Measurements from ENCODE around the gene SLX4.
"Not testable (repeated sequence)": the region's sequence is repeated elsewhere in the genome, so short reads cannot be mapped to it uniquely, and the experiment has no call there.

SLX4 gene, protein sequence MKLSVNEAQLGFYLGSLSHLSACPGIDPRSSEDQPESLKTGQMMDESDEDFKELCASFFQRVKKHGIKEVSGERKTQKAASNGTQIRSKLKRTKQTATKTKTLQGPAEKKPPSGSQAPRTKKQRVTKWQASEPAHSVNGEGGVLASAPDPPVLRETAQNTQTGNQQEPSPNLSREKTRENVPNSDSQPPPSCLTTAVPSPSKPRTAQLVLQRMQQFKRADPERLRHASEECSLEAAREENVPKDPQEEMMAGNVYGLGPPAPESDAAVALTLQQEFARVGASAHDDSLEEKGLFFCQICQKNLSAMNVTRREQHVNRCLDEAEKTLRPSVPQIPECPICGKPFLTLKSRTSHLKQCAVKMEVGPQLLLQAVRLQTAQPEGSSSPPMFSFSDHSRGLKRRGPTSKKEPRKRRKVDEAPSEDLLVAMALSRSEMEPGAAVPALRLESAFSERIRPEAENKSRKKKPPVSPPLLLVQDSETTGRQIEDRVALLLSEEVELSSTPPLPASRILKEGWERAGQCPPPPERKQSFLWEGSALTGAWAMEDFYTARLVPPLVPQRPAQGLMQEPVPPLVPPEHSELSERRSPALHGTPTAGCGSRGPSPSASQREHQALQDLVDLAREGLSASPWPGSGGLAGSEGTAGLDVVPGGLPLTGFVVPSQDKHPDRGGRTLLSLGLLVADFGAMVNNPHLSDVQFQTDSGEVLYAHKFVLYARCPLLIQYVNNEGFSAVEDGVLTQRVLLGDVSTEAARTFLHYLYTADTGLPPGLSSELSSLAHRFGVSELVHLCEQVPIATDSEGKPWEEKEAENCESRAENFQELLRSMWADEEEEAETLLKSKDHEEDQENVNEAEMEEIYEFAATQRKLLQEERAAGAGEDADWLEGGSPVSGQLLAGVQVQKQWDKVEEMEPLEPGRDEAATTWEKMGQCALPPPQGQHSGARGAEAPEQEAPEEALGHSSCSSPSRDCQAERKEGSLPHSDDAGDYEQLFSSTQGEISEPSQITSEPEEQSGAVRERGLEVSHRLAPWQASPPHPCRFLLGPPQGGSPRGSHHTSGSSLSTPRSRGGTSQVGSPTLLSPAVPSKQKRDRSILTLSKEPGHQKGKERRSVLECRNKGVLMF (N-terminal part only)

DNA sequence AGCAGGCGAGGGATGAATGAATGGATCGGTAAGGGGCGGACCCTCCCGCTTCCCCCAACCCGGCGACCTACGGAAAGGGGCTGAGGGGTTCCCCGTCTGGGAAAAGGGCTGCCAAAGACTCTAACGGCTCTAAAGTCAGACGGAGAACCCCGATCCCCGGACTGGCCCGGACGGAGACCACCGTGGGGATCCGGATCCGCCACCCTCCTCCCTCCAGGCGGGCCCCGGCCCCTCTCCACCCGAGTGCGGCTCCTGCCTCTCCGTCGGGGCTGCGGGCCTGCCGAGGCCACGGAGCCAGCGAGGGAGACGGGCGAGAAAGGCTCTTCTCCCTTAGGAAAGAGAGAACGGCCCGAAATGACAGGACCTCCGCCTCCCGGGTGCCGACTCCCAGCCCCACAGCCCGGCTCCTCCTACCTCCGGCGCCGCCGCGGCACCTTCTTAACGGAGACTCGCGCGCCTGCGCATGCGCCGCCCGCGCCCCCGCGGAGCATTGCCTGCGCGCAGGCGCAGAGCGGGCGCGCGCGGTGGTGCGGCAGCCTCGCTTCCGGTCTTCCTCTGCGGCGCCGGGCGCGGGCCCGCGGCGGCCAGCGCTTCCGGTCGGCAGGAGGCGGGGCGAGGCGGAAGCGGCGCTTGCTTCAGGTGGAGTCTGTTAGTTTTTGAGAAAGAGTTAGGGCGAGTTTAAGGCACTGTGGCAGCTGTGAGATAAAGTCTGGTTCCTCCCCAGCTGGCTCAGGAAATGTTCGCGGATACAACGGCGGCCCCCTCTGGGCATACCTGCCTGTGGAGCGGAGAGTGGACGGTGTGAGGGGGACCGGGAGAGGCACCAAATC is at the start of gene SLX4:
SLX4 (minus strand) TSS at position 461 of the 830 bp plus-strand sequence. CDS start 2,642 bp downstream, outside the sequence.
- FAIRE-seq (no peak), DNase-seq (ENCODE audit: low spot score) (peak; percentile 82)

DNA sequence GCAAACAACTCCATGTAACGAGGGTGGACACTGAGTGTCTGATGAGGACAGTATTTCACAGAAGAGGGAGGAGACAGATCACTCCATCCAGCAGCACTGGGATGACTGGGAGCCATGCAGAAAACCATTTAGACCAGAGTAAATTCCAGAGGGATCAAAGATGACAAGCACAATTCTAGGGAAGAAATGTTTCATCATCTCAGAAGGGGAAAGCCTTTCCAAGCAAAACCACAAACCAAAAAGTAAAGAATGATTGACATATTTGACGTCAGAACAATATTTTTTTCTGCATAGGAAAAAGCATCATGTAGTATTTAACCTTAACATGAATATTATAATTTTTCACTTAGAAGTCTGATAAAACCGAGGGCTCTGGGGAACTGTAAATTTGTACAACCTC is 47.8 kb upstream of the SLX4 start:
- FAIRE-seq (no peak), DNase-seq (ENCODE audit: low spot score) (no peak)

DNA sequence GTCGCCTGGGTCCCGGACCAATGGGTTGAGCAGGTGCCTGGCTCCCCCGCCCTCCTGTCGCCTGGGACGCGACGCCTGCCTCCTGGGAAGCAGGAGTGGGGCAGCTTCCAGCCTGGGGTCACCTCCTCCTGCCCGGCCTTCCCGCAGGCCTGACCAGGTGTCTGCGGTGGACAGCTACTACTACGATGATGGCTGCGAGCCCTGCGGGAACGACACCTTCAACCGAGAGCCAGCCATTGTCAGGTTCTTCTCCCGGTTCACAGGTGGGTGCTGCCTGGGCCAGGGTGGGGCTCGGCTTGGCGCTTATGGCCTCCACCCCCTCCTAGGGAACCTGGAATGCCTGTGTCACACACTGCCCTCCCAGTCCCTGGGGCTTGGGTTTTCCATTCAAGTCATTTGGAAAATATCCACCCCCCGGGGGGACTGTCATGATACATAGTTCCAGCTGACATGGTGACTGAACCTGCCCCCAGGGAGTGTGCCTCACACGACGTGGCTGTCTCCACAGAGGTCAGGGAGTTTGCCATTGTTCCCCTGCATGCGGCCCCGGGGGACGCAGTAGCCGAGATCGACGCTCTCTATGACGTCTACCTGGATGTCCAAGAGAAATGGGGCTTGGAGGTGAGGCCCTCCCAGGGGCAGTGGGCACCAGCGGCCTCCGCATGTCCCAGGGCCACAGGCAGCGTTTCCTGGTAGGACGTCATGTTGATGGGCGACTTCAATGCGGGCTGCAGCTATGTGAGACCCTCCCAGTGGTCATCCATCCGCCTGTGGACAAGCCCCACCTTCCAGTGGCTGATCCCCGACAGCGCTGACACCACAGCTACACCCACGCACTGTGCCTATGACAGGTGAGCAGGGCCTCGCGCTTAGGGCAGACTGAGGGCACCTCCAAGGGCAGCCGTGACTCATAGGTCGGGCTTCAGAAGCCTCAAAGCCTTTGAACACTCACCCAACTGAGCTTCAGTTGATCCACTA is 45.4 kb upstream of the SLX4 start:
- FAIRE-seq (no peak), DNase-seq (ENCODE audit: low spot score) (no peak)

DNA sequence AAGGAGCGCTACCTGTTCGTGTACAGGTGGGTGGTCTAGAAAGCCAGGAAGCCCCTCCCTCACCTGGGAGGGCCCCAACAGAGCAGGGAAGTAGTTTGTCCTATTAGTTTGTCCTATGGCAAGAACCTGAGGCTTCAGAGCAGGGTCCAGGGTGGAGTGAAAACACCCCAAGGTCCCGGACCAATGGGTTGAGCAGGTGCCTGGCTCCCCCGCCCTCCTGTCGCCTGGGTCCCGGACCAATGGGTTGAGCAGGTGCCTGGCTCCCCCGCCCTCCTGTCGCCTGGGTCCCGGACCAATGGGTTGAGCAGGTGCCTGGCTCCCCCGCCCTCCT is 44.7 kb upstream of the SLX4 start:
- not testable (repeated sequence) for DNase-seq (ENCODE audit: low spot score); FAIRE-seq

DNA sequence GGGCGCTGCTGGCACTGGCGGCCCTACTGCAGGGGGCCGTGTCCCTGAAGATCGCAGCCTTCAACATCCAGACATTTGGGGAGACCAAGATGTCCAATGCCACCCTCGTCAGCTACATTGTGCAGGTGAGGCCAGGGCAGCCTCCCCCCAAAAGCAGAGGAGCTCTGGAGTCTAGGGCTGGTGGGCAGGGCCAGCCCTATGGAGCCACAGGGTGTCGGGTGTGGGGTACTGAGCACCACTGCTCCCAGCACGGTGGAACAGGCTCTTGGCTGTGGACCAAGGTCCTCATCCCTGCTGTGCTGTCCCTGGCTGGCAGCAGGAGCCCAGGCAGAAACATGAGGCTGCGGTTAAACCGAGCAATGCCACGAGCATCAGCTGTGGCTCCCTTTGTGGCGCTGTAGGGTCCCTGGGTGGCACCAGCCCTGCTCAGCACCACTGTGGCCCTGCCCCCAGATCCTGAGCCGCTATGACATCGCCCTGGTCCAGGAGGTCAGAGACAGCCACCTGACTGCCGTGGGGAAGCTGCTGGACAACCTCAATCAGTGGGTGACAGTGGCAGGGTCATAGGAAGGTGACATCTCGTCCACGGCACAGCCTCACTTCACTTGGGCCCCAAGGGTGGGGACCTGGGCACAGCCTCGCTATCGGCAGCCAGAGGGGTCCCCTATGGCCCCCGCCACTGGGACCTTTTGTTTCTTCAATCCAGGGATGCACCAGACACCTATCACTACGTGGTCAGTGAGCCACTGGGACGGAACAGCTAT is 44.2 kb upstream of the SLX4 start:
- FAIRE-seq = no peak
- DNase-seq (ENCODE audit: low spot score) = no peak

DNA sequence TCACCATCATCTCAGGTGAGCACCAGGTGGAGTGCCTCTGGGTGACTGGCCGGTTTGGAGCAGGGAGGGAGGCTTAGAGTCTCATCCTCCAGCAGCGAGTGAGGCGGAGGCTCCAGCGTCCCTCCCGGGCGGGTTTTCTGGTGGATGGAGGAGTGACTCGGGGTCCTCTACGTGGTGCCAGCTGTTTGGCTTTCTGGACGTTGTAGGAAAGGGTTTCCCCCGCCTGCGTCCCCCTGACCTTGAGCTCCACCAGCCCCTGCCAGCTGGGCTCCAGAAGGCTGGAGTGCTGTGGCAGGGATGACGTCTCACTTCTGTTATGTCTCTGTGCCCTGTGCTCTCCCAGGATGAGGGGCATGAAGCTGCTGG is 43.6 kb upstream of the SLX4 start:
- FAIRE-seq (no peak), DNase-seq (ENCODE audit: low spot score) (no peak)

DNA sequence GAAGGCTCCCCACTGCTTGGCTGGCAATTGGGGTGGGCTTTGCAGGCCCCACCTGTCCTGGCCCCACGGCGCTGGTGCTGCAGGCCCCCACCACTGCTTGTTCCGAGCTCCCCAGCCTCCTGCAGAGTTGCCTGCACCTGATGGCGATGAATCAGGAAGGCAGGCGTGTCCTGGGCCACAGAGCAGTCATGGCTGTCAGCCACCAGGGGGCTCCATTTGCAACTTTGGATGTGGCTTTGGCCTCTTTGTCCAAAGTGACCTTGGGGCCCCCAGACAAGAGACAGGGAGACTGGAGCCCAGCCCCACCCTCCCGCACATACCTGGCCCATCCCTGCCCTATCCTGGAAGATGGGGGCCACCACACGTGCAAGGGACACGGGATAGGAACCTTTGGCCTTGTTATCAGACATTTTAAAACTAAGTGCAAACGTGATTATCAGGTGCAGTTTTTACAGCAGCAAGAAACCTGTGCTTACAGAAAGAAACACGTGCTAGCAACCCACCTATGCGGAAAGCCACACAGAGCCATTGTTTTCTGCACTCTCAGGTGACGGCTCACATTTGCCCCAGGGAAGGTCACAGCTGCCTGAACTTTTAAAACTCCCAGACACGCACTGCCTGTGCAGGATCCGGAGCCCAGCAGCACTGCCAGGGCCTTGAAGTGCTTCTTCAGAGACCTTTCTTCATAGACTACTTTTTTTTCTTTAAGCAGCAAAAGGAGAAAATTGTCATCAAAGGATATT is 43.0 kb upstream of the SLX4 start, which contains the start of gene DNASE1:
DNASE1 (plus strand) TSS at position 443 of the 743 bp plus-strand sequence. CDS start 683 bp downstream, outside the sequence.
- FAIRE-seq (no peak), DNase-seq (ENCODE audit: low spot score) (peak; percentile 39)

DNA sequence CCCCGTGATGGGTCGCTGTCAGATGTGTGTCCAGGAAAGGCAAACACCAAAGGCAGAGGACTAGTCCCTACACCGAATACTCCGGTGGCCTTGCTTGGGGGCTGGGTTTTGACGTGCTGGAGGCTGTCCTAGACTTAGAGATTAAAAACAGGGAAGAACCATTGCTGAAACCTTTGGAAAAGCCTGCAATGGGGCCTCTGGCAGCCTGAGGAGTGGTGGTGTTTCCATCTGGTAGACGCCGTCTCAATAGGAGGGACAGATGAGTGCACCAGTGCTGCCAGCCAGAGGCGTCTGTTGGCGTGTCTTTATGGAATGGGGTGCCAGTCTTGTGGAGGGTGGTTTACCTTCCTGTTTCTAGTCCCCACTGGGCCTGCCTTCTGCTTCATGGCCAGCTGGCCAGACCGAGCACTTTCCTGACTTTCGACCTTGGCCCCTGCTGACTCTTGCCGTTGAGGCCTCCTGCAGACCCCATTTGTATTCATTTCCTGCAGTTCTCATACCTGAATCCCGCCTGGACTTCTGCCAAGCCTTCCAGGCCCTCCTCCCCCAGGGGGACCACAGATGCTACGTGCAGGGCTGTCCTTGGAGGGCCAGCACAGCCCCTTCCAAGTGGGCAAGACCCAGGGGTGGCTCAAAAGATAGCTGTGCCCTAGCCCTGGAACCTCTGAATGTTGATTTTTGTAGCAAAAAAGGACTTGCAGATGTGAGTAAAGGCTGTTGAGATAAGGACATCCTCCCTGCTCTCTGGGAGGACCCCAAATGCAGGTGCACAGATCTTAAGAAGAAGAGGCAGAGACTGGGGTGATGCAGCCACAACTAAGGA is 41.2 kb upstream of the SLX4 start:
- DNase-seq (ENCODE audit: low spot score) (no peak), FAIRE-seq (no peak)

DNA sequence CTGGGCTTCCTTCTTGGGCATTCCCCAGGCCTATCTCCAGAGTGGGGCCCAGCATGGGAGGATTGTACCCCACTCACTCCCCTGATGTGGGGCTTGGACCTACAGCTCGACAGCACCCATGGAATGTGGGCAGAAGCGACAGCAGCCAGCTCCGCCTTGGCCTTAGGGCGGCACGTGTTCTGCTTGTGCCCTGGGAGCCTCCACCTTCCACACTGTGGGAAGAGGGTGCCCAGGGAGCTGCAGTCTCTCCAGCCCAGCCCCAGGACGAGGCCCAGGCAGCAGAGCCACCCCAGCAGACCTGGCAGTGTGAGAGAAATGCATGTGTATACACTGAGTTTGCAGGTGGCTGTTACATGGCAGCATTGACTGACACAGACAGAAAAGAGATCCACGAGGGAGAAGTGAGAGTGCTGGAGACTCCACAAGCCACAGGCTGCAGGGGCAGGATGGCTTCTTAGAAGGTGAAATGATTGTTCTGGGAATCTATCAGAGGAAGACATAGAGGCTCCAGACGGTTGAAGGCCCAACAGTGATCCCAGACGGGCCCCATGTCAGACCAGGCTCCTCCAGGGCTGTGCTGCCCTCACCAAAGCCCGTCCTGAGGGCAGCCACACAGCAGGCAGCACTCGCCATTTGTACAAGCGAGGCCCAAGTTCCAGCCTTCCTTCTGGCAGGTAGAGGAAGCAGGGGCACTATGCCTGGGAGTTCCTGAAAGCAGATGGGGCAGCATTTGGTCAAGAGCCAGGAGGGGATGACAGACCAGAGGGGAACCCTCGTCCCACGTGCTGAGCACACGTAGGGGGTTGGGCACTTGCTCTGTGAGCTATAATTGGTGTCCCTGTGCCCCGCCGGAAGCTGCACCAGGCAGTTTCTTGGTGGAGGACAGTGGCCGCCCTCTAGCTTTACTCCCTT is 40.3 kb upstream of the SLX4 start:
- no peak for FAIRE-seq

DNA sequence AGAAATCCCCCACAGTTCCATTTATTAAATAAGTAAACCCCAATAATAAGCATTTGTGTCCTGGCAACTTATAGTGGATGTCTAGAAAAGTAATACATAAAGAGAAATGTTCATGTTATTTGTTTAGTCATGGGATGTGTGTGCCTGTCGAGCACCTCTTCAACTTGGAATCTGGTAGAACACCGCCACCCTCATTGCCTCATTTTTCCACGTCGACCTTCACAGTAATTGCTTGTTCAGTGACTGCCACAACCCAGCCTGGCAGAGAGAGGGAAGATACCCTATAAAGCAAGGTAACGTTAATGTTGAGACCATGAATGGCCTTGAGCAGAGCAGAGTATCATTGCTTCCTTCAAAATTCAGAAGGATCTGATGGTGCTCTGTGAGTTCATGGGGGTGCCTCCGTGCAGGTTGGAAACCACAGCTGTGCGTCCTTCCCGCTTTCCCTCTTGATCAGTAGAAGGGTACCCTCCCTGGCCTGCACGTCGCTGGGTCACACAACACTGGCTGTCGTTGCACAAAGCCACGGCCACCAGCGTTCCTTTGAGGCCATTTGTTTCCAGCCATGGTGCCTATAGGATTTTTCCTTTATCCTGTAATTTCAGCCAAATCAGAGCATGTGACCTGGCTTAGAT is 39.3 kb upstream of the SLX4 start:
- DNase-seq (ENCODE audit: low spot score) = no peak
- no peak for FAIRE-seq

More for the DNA sequence above, 40.3 kb upstream of the SLX4 start:
- DNase-seq (ENCODE audit: low spot score) = no peak

DNA sequence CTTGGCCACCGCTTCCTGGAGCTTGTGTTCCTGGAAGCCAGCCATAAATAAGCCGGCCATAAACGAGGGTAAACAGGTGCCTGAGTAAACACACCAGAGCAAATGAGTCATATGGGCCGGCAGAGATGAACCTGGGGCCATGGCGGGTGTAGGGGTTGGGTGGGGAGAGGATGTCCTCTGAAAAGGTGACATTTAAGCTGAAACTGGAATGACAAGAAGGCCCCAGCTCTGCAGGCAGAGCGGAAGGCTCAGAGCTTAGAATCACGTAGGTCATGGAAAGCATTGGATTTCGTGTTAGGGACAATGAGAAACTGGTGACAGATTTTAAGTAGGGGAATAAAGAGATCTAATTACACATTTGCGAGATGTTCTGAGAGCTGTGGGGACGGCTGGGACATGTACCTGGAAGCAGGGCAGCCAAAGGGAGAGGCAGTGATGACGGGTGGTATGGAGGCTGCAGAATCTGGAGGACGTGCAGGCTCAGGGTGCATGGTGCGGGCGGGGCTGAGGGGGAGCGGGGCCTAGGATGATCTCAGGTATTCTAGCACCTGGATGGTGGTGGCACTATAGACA is 35.0 kb upstream of the SLX4 start:
- FAIRE-seq = no peak
- DNase-seq (ENCODE audit: low spot score) = no peak

DNA sequence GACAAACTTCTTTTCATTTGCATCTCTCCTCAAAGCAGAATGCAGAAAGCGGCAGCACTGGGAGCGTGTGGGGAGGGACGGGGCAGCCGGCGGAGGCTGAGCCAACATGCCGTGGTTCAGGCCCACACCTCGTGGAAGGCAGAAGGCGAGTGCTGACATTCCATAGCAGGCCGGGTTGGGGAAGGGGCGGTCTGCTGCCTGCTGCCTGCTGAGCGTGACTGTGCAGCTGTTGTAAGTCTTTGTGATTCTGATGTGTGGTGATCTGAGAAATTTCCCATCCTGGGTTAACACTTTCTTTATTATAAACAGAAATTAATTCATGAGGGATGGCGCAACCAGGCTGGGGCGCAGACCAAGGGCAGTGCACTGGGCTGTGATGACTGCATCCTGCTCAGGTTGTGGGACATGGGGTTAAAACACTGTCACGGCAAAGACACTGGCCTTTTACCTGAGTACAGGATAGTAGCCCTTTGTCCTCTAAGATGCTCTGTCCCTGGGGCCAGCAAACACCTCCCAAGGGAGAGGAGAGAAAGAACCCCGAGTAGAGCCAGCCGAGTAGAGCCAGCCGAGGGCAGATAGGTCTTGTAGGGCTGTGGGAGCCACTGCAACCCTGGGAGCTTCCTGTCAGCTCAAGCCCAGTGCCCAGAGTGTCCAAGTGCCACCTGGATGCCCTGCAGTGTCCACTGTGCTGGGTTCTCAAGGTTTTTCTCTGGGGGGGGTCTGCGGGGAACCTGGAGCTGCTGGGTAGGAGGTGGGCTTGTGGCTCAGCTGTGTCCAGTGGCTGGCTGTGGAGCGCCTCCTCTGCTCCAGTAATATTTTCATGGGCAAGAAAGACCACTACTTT is 34.3 kb upstream of the SLX4 start:
- FAIRE-seq (no peak), DNase-seq (ENCODE audit: low spot score) (no peak)

DNA sequence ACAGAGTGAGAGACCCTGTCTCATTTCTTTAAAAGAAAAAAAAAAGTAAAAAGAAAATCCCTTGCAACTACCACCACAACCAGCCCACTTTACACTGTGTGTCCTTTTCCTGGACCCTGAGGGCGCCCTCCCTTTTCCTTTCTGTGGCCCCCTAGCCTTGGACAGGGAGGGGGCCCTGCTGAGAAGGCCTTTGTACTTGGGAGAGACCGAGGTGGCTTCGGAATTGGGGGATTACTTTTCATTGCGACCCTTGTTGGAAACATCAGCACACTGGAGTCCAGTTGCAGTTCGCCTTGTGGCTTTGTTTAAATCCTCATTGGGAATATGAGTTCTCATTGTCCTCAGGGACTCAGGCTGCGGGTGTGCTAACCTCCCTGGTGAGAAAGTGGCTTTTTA is 33.7 kb upstream of the SLX4 start:
- FAIRE-seq (no peak), DNase-seq (ENCODE audit: low spot score) (no peak)

DNA sequence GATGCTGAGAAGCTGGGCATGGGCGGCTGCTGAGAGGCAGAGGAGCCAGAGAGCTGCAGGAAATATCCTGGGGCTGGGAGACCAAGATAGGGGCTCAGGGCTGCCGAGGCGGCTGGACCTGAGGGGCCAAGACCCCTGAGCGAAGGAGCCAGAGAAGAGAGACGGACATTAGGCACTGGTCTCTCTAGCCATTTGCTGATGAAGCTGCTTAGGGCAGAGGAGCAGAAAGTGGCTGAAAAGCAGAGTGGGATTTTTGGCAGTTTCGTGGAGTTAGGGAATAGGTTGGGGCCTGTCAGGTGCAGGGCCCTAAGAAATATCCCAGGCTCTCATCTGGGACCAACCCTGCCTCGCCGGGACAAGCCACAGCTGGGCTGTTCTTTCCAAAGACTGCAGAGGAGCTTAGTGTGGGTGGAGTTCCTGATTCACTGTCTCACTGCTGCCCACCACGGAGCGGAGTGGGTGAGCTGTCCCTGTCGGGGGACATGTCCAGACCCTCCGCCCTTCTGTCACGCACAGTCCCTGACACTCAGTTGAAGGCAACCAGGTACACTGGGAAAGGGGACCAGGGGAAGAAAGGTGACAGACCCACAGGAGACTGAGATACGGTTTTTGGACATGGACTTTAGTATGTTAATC is 31.8 kb upstream of the SLX4 start:
- no peak for DNase-seq (ENCODE audit: low spot score)
- FAIRE-seq = no peak
